Esophagus (tissue), 2 donors: ENCODE data around the gene DAPK3. TPM values are rescaled to one million over a fixed set of nuclear protein-coding genes. Genes with fewer than 3 reads are reported as not detected.
"Not testable (repeated sequence)": the region's sequence is repeated elsewhere in the genome, so short reads cannot be mapped to it uniquely, and the experiment has no call there.

Experiments used
- H3K27ac ChIP-seq, 2 donors: one replicate each; pipeline ENCODE4 v1.5.1; 2013; ENCODE audit warnings: low read depth in 2 of 2, mild to moderate bottlenecking in 2 of 2, inconsistent platforms in 1 of 2, low read length in 1 of 2, moderate library complexity in 1 of 2
- H3K27me3 ChIP-seq, 2 donors: one replicate each; pipeline ENCODE4 v1.6.1; 2013; ENCODE audit warnings: low read length in 2 of 2, control low read depth in 1 of 2, mild to moderate bottlenecking in 1 of 2; ENCODE audit not compliant: insufficient read depth in 2 of 2, control insufficient read depth in 1 of 2
- H3K36me3 ChIP-seq, 2 donors: one replicate each; pipeline ENCODE4 v1.6.1; 2013; ENCODE audit warnings: low read length in 1 of 2; ENCODE audit not compliant: control insufficient read depth in 2 of 2, insufficient read depth in 2 of 2
- H3K4me1 ChIP-seq, 2 donors: one replicate each; pipeline ENCODE4 v1.6.1; 2013; ENCODE audit warnings: low read length in 1 of 2; ENCODE audit not compliant: control insufficient read depth in 2 of 2, insufficient read depth in 2 of 2
- H3K4me3 ChIP-seq, 2 donors: one replicate each; pipeline ENCODE4 v1.5.1; 2013; ENCODE audit warnings: low read length in 2 of 2, mild to moderate bottlenecking in 2 of 2, low read depth in 1 of 2, moderate library complexity in 1 of 2
- H3K9me3 ChIP-seq, 2 donors: one replicate each; pipeline ENCODE4 v1.6.1; 2013; ENCODE audit warnings: mild to moderate bottlenecking in 2 of 2, low read depth in 1 of 2, low read length in 1 of 2, moderate library complexity in 1 of 2; ENCODE audit not compliant: control insufficient read depth in 2 of 2, insufficient read depth in 1 of 2
- WGBS, 2 donors: extraction: QIAGEN DNeasy Blood & Tissue Kit; methylation state at CpG; one replicate each; pipeline ENCODE4 v1.1.7; 2013; 5-methylcytosine and 5-hydroxymethylcytosine counted together
- polyA plus RNA-seq, 2 donors: library from polyadenylated mRNA; stranded (reverse); fragments of 200-250 nt; gene quantifications; one replicate each; pipeline ENCODE4 v1.2.3, GENCODE V29; 2013
- donor health status: healthy with polysubstance abuse.
- donor health status: Bipolar disorder and iron deficiency.

Gene DAPK3
- polyA plus RNA-seq, 2 donors = 35.3 to 42.4 TPM

DNA sequence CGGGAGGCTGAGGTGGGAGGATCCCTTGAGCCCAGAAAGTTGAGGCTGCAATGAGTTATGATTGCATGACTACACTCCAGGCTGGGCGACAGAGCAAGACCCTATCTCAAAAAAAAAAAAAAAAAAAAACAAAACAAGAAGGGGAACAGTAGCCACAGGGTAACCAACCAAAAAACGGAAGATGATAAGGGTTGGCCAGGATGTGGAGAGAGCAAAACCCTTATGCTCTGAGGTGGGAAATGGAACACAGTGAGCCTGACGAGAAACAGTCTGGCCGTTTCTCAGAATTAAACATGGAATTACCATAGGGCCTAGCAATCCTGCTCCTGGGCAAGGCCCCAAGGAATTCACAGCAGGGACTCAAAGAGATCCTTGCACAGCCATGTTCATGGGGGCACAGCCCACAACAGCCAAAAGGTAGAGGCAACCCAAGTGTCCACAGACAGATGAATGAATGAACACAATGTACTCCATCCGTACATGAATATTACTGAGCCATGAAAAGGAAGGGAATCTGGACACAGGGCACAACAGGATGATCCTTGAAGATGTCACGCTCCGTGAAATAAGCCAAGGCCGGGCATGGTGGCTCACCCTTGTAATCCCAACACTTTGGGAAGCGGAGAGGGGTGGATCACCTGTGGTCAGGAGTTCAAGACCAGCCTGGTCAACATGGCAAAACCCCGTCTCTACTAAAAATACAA lies 26.7 kb downstream of the DAPK3 start:
- WGBS, 2 donors = 73 to 78% methylated on average over 11 of the region's 11 CpGs
- Histone ChIP-seq H3K4me1 (no peaks in the 10 kb centered on the region), H3K36me3 (no peaks in the 10 kb centered on the region), H3K27me3 (no peaks in the 10 kb centered on the region), H3K9me3 (no peaks in the 10 kb centered on the region), H3K4me3 (no peak overlapping the region), H3K27ac (no peak overlapping the region)

DNA sequence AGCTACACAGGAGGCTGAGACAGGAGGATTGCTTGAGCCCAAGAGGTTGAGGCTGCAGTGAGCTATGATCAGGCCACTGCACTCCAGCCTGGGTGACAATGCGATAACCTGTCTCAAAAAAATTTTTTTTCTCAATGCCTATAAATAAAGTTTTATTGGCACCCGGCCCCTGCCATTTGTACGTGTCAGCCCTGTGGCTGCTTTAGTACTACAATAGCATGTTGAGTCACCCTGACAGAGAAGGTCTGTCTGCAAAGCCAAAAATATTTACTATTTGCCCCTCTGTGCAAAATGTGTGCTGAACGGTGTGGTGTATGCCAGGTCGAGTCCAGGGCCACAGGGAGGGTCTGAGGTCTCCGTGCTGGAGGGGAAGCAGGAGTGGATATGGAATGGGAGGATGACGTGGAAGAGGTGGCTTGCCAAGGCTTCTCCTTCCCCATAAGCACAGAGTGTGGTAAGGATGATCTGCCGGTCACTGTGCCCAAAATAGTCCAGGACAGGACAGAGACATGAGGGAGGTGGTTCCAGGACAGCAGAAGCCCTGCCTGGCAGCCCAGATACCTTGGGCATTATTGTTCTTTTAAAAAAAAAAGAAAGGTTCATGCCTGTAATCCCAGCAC lies 28.0 kb downstream of the DAPK3 start:
- H3K27ac ChIP-seq = no peak overlapping the region
- H3K9me3 ChIP-seq = no peaks in the 10 kb centered on the region
- H3K4me3 ChIP-seq = no peak overlapping the region
- no peaks in the 10 kb centered on the region for H3K4me1 ChIP-seq
- H3K27me3 ChIP-seq = no peaks in the 10 kb centered on the region
- 73 to 76% methylated on average over 8 of the region's 8 CpGs for WGBS, 2 donors
- H3K36me3 ChIP-seq = no peaks in the 10 kb centered on the region

DNA sequence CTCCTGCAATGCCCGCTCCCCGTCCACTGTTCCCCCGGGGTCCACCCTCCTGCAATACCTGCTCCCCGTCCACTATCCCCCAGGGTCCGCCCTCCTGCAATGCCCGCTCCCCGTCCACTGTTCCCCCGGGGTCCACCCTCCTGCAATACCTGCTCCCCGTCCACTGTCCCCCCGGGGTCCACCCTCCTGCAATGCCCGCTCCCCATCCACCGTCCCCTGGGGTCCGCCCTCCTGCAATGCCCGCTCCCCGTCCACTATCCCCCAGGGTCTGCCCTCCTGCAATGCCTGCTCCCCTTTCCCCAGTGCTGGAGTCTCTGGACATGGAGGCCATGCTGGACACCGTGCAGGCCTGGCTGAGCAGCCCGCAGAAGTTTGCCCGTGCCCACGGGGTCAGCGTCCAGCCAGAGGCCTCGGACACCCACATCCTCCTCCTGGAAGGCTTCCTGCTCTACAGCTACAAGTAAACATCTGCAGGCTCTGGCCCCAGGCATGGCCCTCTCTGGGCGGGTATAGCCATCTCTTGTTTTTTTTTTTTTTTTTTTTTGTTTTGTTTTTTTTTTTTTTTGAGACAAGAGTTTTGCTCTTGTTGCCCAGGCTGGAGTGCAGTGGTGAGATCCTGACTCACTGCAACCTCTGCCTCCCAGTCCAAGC lies 32.5 kb downstream of the DAPK3 start:
- H3K27me3 ChIP-seq, H3K36me3 ChIP-seq, H3K4me3 ChIP-seq, H3K9me3 ChIP-seq, H3K4me1 ChIP-seq, H3K27ac ChIP-seq: not testable (repeated sequence)
- 88 to 90% methylated on average over 22 of the region's 22 CpGs for WGBS, 2 donors

DNA sequence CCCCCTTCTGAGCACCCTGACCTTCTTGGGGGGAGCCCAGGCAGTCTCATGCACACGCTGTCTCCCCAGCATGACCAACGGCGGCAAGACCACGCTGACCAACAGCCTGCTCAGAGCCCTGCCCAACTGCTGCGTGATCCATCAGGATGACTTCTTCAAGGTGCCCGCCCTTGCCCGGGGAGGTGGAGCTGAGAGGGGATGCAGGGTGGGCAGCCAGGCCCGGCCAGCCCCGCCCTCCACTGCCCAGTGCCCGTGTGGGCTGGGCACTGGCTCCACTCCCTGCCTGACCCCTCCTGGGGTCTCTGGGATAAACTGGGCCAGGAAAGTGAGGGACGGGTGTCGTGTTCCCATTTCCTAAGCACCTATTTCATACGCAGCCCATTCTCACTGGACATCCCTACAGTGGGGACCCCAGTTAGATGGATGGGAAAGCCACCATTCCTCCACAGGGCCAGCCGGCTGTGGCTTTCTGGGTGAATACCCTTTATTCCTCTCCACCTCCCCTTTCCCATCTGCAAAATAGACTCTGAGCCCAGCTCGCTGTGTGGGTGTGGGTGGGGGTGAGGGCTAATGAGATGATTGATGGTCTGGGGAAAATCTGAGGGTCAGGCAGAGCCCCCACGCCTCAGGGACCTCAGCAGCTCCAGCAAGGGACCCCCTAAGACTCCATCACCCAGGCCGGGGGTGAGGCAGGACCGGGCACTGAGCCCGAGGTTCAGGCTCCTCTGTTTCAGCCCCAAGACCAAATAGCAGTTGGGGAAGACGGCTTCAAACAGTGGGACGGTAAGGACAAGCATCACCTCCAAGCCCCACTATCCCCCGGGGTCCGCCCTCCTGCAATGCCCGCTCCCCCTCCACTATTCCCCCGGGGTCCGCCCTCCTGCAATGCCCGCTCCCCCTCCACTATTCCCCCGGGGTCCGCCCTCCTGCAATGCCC lies 34.1 kb downstream of the DAPK3 start:
- no peaks in the 10 kb centered on the region for H3K27me3 ChIP-seq
- H3K9me3 ChIP-seq = no peaks in the 10 kb centered on the region
- WGBS, 2 donors = 78 to 80% methylated on average over 26 to 27 of the region's 29 CpGs
- no peak overlapping the region for H3K27ac ChIP-seq
- no peak overlapping the region for H3K4me3 ChIP-seq
- no peaks in the 10 kb centered on the region for H3K36me3 ChIP-seq
- H3K4me1 ChIP-seq = peaks cover 0 to 2% of the 10 kb centered on the region in 2 donors

DNA sequence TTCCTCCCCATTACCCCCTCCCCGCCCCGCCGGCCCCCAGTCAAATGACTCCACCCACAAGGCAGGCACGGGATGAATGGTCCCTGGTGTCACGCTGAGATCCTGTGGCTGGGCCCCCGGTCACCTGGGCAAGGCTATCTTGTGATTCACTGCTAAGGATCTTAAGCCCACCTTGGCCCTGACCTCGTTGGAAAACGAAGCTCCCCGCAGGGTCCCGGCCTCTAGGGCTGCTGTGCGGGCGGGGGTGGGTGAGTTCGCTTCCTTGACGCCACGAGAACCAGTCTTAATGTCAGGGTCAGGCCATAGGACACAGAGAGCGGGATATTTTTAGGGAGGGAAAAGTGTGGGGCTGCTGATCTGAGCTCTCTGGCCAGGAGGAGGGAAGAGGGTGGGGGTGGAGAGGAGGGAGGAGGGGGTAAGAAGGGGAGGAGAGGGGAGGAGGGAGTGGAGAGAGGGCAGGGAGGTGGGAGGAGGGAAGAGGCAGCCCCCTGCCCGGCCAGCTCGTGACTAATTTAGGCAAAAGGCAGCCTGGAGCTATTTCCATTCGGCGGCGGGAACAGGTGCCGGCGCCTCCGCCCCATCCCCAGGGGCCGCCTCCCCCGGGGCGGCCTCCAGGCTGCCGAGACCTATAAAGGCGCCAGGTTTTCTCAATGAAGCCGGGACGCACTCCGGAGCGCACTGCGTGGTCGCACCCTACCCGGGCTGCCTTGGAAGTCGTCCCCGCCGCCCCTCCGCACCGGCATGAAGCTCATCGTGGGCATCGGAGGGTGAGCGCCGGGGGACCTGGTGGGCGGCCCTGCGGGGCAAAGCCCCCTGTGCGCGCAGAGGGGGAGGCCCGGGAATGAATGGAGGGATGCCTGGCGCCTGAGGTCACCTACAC lies 37.7 kb downstream of the DAPK3 start, which contains the start of gene NMRK2:
TSS of gene NMRK2 (plus strand) at position 139 of the 880 bp plus-strand sequence. CDS start at position 742, 603 bp downstream.
- Histone ChIP-seq H3K36me3 (no peaks in the 10 kb centered on the region), H3K27ac (no peak within 1 kb of the TSS), H3K4me1 (peaks cover 0 to 2% of the 10 kb centered on the region in 2 donors), H3K27me3 (no peaks in the 10 kb centered on the region), H3K4me3 (no peak within 1 kb of the TSS), H3K9me3 (no peaks in the 10 kb centered on the region)
- WGBS, 2 donors = 4 to 5% methylated on average over 46 to 51 of the region's 51 CpGs

DNA sequence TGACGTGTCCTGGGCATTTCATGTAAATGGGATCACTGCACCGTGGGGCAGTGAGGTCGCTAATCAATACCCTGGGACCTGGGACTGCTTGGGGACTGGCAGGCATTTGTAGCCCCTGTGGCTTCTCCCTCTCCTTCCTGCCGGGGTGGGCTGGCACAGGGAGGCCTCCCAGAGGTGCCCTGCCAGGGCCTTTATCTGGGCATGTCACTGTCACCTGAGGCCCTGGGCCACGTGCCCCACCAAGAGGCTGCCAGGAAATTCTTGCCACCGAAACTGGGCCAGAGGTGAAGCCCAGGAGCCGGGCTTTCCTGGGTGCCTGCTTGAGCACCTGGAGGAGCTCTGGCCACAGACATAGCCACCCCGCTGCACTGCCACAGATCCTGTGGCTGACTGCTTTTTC lies 39.9 kb downstream of the DAPK3 start:
- H3K4me1 ChIP-seq = peaks cover 0 to 2% of the 10 kb centered on the region in 2 donors
- WGBS, 2 donors = 53 to 56% methylated on average over 8 of the region's 8 CpGs

DNA sequence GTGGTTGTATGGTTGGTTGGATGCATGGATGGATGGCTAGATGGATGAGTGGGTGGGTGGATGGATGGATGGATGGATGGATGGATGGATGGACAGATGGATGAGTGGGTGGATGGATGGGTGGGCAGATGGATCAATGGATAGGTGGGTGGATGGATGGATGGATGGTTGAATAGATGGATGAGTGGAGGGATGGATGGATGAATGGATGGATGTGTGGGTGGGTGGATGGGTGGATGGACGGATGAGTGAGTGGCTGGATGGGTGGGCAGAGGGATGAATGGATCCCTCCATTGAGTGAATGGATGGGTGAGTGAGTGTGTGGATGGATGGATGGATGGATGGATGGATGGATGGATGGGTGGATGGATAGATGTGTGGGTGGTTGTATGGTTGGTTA lies 47.0 kb downstream of the DAPK3 start:
- Histone ChIP-seq H3K4me1 (no peaks in the 10 kb centered on the region), H3K36me3 (no peaks in the 10 kb centered on the region), H3K27ac (no peak overlapping the region), H3K27me3 (no peaks in the 10 kb centered on the region), H3K4me3 (no peak overlapping the region), H3K9me3 (peaks cover 0 to 12% of the 10 kb centered on the region in 2 donors)
- 86 to 89% methylated on average over 1 of the region's 1 CpG for WGBS, 2 donors

More for the DNA sequence above, 39.9 kb downstream of the DAPK3 start:
- H3K36me3 ChIP-seq = no peaks in the 10 kb centered on the region
- H3K9me3 ChIP-seq = no peaks in the 10 kb centered on the region
- no peak overlapping the region for H3K4me3 ChIP-seq
- H3K27me3 ChIP-seq = no peaks in the 10 kb centered on the region
- H3K27ac ChIP-seq = no peak overlapping the region

DNA sequence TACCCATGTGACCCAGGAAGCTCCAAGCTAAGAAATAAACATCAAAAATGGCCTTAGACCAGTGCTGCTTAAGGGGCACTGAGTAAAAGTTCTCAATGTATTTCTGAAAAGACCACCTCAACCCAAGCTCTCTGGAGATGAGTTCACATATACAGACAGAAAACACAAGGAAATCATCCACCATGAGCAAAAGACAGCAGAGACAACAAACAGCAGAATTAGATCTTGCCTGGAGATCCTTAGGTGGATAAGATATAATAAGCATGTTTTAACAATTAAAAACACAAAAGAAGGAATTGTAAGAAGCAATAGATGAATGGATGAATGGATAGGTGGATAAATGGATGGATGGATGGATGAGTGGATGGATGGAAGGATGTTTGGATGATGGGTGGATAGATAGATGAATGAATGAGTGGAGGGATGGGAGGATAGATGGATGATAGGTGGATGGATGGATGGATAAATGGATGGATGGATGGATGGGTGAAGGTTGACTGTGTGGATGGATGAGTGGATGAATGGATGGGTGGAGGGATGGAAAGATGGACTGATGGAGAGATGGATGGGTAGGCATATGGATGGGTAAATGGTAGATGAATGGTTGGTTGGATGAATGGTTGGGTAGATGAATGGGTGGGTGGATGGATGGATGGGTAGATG lies 47.7 kb downstream of the DAPK3 start:
- H3K36me3 ChIP-seq = no peaks in the 10 kb centered on the region
- H3K4me1 ChIP-seq = no peaks in the 10 kb centered on the region
- no peak overlapping the region for H3K4me3 ChIP-seq
- peaks cover 0 to 12% of the 10 kb centered on the region in 2 donors for H3K9me3 ChIP-seq
- no peak overlapping the region for H3K27ac ChIP-seq
- H3K27me3 ChIP-seq = no peaks in the 10 kb centered on the region
